Thoracic aorta (tissue), 2 donors: Measurements from ENCODE around the gene ATP6V1E1. TPM values are rescaled to one million over a fixed set of nuclear protein-coding genes. Genes with fewer than 3 reads are reported as not detected.

Source experiments
- ATAC-seq: fragments of 150-250 bp; one replicate; pipeline ENCODE4 v1.8.0; 2017; ENCODE audit warnings: low read depth; ENCODE audit not compliant: insufficient number of reproducible peaks, low FRiP score
- DNase-seq: peaks from one replicate; pipeline ENCODE4 v3.0.0-alpha.2; 2020; ENCODE audit warnings: low spot score
- H3K27ac ChIP-seq, 2 donors: fragments of 200-600 bp; sonication (generic); 1 replicate in 1 of 2; 2 replicates in 1 of 2; pipeline ENCODE4 v1.5.1; 2016; ENCODE audit warnings: mild to moderate bottlenecking in 2 of 2, moderate library complexity in 2 of 2
- H3K27me3 ChIP-seq: fragments of 200-600 bp; sonication (generic); replicated peaks from 2 replicates; pipeline ENCODE4 v1.6.0; 2016; ENCODE audit warnings: mild to moderate bottlenecking; ENCODE audit not compliant: insufficient read depth
- H3K36me3 ChIP-seq: fragments of 200-600 bp; sonication (generic); one replicate; pipeline ENCODE4 v1.5.1; 2016
- H3K4me1 ChIP-seq, 2 donors: fragments of 200-600 bp; sonication (generic); 1 replicate in 1 of 2; 2 replicates in 1 of 2; pipeline versions ENCODE4 v1.5.1 to v1.6.0; 2016; ENCODE audit warnings: low read depth in 2 of 2, mild to moderate bottlenecking in 1 of 2; ENCODE audit not compliant: control insufficient read depth in 1 of 2
- H3K4me3 ChIP-seq: fragments of 200-600 bp; sonication (generic); 2 replicates; pipeline ENCODE4 v1.5.1; 2016; ENCODE audit warnings: mild to moderate bottlenecking
- H3K9me3 ChIP-seq: fragments of 200-600 bp; sonication (generic); 2 replicates; pipeline ENCODE4 v1.5.1; 2016
- CTCF ChIP-seq: fragments of 200-600 bp; sonication (generic); IDR thresholded peaks from one replicate; pipeline ENCODE4 v1.5.1; 2019; ENCODE audit warnings: antibody characterized with exemption
- total RNA-seq, 2 donors: library from RNA; depleted of rRNA; stranded (reverse); fragments of >200 nt; gene quantifications; one replicate each; pipeline versions ENCODE4 v1.1.0 to v1.2.3, GENCODE V29; 2016

The ATP6V1E1 gene
- total RNA-seq, 2 donors from 2014 or later, result 102 to 124 TPM

GRCh38 chr22:17633998-17634323 lies 5.4 kb upstream of the ATP6V1E1 start:
- Histone ChIP-seq H3K27ac (no peak overlapping the region), H3K4me1 (peaks cover 3 to 10% of the 10 kb centered on the region in 2 donors), H3K9me3 (no peaks in the 10 kb centered on the region), H3K36me3 (no peaks in the 10 kb centered on the region), H3K4me3 (no peak overlapping the region), H3K27me3 (no peaks in the 10 kb centered on the region)
- DNase-seq (no peak), ATAC-seq (no peak)
- TF ChIP-seq CTCF, result no peak

- no peak for TF ChIP-seq CTCF
- Histone ChIP-seq H3K4me1 (peaks cover 3 to 11% of the 10 kb centered on the region in 2 donors), H3K36me3 (no peaks in the 10 kb centered on the region), H3K27me3 (no peaks in the 10 kb centered on the region), H3K9me3 (no peaks in the 10 kb centered on the region), H3K4me3 (no peak overlapping the region), H3K27ac (no peak overlapping the region)
- no peak for ATAC-seq
- no peak for DNase-seq
These were observed 4.9 kb upstream of the ATP6V1E1 start for GRCh38 chr22:17633217-17633997.

- no peak overlapping the region for H3K4me3 ChIP-seq
- no peak for TF ChIP-seq CTCF
- DNase-seq (no peak), ATAC-seq (no peak)
- no peaks in the 10 kb centered on the region for H3K9me3 ChIP-seq
- H3K36me3 ChIP-seq, result no peaks in the 10 kb centered on the region
- peaks cover 14 to 25% of the 10 kb centered on the region in 2 donors for H3K4me1 ChIP-seq
- H3K27ac ChIP-seq, result no peak overlapping the region
- H3K27me3 ChIP-seq, result no peaks in the 10 kb centered on the region
These were observed 2.6 kb upstream of the ATP6V1E1 start for GRCh38 chr22:17631076-17631565.

- Histone ChIP-seq H3K9me3 (no peaks in the 10 kb centered on the region), H3K27me3 (no peaks in the 10 kb centered on the region), H3K27ac (no peak overlapping the region), H3K36me3 (no peaks in the 10 kb centered on the region), H3K4me1 (peaks cover 17 to 25% of the 10 kb centered on the region in 2 donors), H3K4me3 (peak overlapping the region; percentile 99)
- TF ChIP-seq CTCF, result no peak
- ATAC-seq (no peak), DNase-seq (no peak)
These were observed 1.1 kb upstream of the ATP6V1E1 start for GRCh38 chr22:17629641-17630040.

- DNase-seq (no peak), ATAC-seq (no peak)
- H3K9me3 ChIP-seq, result no peaks in the 10 kb centered on the region
- H3K4me1 ChIP-seq, result peaks cover 17 to 25% of the 10 kb centered on the region in 2 donors
- H3K27me3 ChIP-seq, result no peaks in the 10 kb centered on the region
- peak overlapping the region; percentile 99 for H3K4me3 ChIP-seq
- peak overlapping the region; percentile 87 to 95 for H3K27ac ChIP-seq
- H3K36me3 ChIP-seq, result no peaks in the 10 kb centered on the region
- no peak for TF ChIP-seq CTCF
These were observed 582 bp upstream of the ATP6V1E1 start for GRCh38 chr22:17629173-17629489.
